NCI-H1436 treated with DMSO at 0.1 percent for 48 hours (cell line): ENCODE data around the gene PIF1.
"Not testable (repeated sequence)": the region's sequence is repeated elsewhere in the genome, so short reads cannot be mapped to it uniquely, and the experiment has no call there.

ENCODE experiments used
- DNase-seq: peaks from one replicate; lab custom pipeline; 2025; lab: John Stamatoyannopoulos, UW

The PIF1 gene

DNA sequence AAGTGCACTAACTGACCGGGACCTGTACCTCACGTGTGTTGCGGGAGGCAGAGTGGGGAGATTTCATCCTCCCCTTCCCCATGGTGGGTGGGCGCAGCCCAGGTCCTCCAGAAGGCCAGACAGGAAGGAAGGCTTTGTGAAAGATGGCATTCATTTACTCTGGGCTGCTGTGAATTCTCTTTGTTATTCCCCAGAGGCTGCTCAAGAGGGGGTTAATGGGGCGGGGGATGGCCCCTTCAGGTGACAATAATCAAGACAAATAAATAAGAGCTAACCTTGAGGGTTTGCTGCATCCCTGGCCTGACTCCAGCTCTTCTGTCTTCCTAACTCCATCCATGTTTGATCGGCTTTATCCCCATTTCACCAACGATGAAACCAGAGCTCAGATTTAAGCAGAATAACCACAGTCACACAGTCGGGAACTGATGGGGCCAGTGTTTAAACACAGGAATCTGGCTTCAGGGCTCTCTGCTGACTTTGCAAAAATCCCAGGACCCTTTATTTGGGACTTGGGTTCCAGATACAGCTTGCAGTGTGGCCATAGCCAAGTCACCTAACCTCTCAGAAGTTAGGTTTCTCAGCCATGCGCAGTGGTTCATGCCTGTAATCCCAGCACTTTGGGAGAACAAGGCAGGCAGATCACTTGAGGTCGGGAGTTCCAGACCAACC is 16.5 kb downstream of the PIF1 start:
- no peak for DNase-seq

DNA sequence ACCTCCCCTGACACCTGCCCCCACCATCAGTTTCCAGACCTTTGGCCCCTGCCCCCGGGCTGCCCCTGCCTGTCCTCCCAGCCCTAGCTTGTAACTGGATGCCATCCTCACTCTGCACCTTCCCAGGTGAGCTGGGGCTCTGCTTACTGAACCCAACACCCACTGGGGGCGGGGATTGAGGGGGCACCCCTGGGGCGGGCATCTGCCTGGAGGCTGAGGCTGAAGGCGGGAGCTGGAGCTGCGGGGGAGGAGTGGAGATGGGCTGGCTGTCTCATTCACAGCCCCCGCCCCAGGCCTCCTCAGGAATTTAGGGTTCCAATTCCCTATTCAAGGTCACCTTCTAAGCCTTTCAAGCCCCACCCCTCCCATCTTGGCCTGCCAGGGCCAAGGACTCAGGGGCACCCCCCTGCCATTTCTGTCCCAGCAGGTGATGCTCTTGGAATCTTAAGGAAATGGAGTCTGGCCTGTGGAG is 17.7 kb downstream of the PIF1 start:
- DNase-seq = no peak

- no peak for DNase-seq
Measured at GRCh38 chr15:64807051-64807749, 18.2 kb downstream of the PIF1 start.

GRCh38 chr15:64806509-64806908 is 18.9 kb downstream of the PIF1 start:
- DNase-seq = no peak

DNA sequence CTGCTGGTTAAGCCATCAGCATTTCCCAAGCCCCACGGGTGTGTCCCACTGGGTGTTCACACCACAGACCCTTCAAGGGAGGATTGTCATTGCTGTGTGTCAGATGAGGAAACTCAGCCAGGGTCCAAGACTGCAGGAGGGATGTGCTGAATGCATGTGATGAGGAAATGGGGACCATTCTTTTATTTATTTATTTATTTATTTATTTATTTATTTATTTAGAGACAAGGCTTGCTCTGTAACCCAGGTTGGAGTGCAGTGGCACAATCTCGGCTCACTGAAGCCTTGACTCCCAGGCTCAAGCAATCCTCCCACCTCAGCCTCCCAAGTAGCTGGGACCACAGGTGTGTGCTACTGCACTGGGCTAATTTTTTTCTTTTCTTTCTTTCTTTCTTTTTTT is 20.8 kb downstream of the PIF1 start:
- DNase-seq = no peak

GRCh38 chr15:64803526-64803925 is 21.9 kb downstream of the PIF1 start:
- no peak for DNase-seq

DNA sequence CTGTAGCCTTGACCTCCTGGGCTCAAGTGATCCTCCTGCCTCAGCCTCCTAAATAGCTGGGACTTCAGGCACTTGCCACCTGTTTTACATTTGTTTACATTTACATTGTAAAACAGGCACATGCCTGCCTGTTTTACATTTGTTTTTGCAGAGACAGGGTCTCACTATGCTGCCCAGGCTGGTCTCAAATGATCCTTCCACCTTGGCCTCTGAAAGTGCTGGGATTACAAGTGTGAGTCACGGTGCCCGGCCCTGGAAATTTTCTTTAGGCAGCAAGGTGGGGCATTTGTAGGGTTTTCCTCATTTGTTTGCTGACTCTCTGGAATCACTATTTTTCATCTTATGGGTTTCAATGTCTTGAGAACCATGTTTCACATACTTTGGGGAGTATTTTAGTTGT is 25.0 kb downstream of the PIF1 start:
- no peak for DNase-seq

- not testable (repeated sequence) for DNase-seq
Measured at GRCh38 chr15:64798905-64799304, 26.5 kb downstream of the PIF1 start.

DNA sequence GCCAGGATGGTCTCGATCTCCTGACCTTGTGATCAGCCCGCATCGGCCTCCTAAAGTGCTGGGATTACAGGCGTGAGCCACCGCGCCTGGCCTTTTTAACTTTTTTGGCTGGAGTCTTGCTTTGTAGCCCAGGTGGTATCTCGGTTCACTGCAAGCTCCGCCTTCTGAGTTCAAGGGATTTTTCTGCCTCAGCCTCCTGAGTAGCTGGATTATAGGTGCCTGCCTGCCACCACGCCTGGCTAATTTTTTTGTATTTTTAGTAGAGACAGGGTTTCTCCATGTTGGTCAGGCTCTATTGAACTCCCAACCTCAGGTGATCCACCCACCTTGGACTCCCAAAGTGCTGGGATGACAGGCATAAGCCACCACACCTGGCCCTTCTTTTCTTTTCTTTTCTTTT is 29.5 kb downstream of the PIF1 start:
- DNase-seq = not testable (repeated sequence)

DNA sequence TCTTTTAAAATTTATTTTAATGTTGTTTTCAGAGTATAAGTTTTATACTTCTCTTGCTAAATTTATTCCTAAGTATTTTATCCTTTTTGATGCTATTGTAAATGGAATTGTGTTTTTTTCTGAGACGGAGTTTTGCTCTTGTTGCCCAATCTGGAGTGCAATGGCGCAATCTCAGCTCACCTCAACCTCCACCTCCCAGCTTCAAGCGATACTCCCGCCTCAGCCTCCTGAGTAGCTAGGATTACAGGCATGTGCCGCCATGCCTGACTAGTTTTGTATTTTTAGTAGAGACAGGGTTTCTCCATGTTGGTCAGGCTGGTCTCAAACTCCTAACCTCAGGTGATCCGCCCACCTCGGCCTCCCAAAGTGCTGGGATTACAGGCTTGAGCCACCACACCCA is 30.1 kb downstream of the PIF1 start:
- not testable (repeated sequence) for DNase-seq

- no peak for DNase-seq
Measured at GRCh38 chr15:64792282-64792681, 33.2 kb downstream of the PIF1 start.

- no peak for DNase-seq
Measured at GRCh38 chr15:64791401-64791800, 34.0 kb downstream of the PIF1 start.

DNA sequence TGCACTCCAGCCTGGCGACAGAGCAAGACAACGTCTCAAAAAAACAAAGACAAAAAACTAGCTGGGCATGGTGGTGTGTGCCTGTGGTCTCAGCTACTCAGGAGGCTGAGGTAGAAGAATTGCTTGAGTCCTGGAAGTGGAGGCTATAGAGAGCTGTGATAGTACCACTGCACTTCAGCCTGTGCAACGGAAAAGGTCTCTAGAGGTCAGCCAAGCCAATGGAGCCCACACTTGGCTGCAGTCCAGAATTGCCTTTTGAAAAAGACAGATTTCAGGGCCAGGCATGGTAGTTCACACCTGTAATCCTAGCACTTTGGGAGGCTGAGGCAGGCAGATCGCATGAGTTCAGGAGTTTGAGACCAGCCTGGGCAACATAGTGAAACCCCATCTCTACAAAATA is 41.7 kb downstream of the PIF1 start:
- DNase-seq = no peak

GRCh38 chr15:64782751-64783150 is 42.7 kb downstream of the PIF1 start:
- no peak for DNase-seq

DNA sequence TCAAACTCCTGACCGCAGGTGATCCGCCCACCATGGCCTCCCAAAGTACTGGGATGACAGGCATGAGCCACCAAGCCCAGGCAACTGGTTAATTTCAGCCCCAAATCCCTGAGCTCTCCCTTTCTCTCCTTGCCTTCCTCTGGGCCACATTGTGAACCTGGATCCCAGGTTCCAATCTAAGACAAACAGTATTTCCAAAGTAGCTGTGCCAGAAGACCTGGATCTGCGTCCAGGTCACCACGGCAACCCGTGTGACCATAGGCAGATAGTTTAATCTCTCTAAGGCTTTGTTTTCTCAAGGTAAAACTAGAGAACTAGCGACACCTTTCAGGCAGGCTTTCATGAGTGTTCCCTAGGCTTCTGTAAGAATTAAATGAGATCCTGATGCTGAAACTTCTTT is 44.1 kb downstream of the PIF1 start:
- DNase-seq = no peak

DNA sequence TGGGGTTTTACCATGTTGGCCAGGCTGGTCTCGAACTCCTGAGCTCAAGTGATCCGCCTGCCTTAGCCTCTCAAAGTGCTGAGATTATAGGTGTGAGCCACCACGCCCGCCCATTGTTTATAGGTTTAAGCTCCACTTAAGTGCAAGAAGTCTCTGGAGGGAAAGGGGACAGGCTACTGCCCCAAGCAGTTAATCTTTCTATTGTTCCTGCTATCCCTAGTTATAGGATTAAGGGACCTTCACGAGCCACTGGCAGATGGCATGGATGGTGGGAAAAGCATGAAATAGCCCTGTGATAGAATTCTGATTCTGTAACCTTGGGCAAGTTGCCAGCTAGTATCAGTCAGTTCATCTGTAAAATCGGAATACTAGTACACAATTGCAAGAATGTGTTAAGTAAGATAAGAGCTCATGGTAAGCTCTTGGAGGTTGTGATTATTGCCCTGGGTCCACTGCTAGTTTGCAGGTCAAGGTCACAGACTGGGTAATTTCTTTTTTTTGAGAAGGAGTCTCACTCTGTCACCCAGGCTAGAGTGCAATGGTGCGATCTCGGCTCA is 44.8 kb downstream of the PIF1 start:
- no peak for DNase-seq

DNA sequence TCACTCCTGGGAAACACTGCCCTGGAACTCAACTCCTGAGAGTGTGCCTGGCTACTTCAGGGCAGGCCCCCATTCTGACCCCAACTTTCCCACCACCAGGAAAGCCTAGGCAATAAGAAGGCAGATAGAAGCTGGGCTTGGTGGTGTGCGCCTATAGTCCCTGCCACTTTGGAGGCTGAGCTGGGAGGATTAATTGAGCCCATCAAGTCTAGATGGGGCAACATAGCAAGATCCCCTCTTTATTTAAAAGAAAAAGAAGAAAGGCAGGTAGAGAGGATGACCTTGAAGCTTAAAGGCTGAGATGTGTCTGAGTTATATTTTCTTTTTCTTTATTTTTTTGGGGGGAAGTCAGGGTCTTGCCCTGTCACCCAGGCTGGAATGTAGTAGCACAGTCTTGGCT is 45.8 kb downstream of the PIF1 start:
- DNase-seq = no peak

GRCh38 chr15:64779024-64779423 is 46.4 kb downstream of the PIF1 start:
- DNase-seq = no peak

DNA sequence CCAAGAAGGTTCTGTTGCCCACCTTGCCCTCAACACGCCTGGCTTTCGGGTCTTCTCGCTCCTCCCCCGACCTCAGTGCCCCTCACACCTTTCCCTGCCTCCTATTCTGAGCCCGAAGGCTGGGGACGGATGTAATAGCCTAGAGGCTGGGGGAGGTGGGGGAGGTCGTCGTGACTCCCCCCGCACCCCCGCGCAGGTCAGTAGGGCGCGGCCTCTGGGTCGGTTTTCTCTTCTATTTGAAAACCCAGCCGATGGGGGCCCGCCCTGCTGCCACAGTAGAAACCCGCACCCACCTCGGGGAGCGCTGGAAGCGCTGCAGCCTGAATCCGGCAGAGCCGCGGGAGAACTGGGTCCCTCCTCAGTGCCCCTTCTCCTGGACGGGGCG is 49.1 kb downstream of the PIF1 start:
- DNase-seq = no peak

DNA sequence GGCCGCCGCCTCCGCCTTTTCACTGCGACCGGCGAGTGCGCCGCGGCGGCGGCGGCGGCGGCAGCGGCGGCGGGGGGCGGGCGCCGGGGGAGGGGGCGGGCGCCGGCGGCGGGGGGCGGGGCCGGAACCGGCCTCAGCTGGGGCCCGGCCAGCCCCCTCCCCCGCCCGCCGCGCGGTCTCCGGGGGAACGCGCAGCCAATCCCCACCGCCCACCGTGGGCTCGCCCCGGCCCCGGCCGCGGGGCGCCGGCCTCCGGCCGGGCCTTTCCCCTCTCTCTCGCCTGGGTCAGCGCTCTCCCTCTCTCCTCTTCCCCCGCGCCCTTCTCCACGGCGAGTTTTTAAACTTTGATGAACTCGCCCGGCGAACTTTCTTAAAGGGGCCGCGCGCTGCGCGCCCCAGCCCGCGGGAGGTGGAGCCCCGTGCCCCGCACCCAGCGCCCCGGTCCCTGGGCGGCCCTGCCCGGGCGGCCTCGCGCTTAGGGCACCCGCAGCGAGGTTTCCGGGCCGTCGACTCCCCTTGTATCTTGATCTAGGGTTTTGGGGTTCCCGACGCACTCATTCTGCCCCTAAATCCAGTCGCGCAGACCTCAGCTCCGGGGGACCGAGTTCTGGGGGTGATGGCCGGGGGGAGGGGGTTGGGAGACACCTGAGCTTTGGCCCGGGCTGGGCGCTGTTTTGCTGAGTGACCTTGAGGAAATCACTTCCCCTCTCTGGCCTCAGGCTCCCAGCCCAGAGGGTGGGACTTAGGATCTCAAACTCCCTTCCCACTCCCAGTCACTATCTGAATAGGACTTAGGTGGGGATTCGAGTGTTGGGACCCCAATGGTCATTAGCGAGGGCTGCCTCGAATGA is 49.7 kb downstream of the PIF1 start, which contains the start of gene RBPMS2:
TSS of gene RBPMS2 (minus strand) at position 39 of the 851 bp plus-strand sequence. CDS start 270 bp downstream, outside the sequence.
- DNase-seq = no peak

DNA sequence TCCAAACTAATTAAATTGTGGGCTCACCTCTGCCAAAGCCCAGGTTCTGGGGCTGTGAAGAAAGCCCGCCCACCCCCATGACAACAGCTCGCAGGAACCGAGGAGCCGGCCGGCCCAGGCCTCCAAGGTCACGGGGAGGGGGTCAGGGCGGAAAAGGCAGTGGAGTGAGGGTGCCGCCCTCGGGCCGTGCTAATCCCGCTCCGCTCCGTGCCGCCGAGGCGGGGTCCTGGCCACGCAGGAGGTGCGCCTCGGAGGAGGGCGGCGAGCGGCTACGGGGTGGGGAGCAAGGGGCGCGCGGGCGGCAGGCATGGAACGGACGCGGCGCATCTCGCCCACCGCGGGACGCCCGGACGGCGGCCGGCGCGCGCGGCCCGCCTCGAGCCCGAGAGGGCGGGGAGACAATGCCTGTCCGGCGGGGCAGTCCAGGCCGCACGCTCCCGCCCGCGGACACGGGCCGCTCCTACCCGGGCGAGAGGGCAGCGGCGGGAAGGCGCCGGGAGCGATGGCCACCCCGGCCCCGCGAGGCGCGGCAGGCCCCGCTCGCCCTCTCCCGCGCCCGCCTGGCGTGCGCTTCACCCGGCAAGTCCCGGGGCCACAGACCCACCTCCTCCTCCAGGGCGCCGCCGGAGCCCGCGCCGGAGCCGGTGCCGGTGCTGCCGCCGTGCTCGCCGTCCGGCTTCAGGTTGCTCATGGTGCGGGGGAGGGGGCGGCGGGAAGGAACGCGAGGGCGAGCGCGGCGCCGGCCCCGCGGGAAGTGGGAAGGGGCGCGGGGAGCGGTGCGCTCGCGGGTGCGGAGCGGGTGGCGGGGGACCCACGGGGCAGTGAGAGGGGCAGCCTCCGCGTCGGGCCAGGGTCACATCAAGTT is 50.6 kb downstream of the PIF1 start:
- DNase-seq = no peak
